CD4-positive, alpha-beta T cell treated with Interleukin-6 at 100 ng/mL for 8 hours (primary cell): Measurements from ENCODE around the gene KLHL22.
"Not testable (repeated sequence)": the region's sequence is repeated elsewhere in the genome, so short reads cannot be mapped to it uniquely, and the experiment has no call there.

ENCODE experiments used
- DNase-seq: peaks from one replicate; pipeline ENCODE4 v3.0.0-alpha.2; 2020; ENCODE audit warnings: mixed read lengths, low spot score

The KLHL22 gene

DNA sequence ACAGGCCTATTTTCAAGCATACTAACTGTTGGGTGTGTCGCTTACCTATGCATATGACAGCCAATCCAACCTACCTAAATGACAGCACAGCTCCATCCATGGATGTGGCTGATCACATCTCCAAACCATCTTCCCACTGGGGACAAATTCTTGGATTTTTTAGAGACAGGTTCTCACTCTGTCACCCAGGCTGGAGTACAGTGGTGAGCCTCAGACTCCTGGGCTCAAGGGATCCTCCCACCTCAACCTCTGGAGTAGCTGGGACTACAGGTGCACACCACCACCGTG lies 76.0 kb downstream of the KLHL22 start:
- no peak for DNase-seq

GRCh38 chr22:20418211-20418788 lies 77.3 kb downstream of the KLHL22 start:
- peak; percentile 74 for DNase-seq

- DNase-seq: not testable (repeated sequence)
Measured at GRCh38 chr22:20415699-20416098, 79.9 kb downstream of the KLHL22 start.

GRCh38 chr22:20415241-20415640 lies 80.4 kb downstream of the KLHL22 start:
- not testable (repeated sequence) for DNase-seq

- DNase-seq: no peak
Measured at GRCh38 chr22:20414450-20414849, 81.1 kb downstream of the KLHL22 start.

DNA sequence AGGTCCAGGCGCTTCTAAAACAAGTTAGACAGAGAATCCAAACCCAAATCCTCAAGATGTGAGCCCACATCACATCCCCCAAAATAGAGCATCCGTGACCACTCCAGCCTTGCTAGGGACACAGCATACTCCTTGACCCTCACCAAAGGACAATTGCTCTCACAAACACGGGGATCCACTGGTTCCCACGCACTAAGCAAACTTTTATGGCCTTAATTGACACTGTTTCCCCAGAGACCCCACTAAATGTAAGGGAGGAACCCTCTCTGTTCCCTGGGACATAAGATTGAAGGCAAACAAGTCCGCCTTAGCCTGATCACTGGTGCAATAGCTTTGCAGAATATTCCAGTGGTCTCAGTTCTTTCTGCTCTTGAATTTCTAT lies 81.5 kb downstream of the KLHL22 start:
- no peak for DNase-seq

GRCh38 chr22:20413217-20414058 lies 82.2 kb downstream of the KLHL22 start:
- no peak for DNase-seq

- no peak for DNase-seq
Measured at GRCh38 chr22:20412474-20413216, 83.0 kb downstream of the KLHL22 start.

DNA sequence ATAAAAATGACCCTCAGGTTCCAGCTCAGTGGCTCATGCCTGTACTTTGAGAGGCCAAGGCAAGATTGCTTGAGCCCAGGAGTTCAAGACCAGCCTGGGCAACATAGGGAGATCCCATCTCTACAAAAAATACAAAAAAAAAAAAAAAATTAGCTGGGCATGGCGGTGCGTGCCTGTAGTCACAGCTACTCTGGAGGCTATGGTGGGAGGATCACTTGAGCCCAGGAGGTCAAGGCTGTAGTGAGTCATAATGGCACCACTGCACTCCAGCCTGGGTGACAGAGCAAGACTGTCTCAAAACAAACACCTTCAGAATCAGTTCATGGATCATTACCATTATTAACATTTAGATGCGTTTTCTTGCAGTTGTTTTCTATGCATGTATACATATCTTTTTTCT lies 86.2 kb downstream of the KLHL22 start:
- not testable (repeated sequence) for DNase-seq

DNA sequence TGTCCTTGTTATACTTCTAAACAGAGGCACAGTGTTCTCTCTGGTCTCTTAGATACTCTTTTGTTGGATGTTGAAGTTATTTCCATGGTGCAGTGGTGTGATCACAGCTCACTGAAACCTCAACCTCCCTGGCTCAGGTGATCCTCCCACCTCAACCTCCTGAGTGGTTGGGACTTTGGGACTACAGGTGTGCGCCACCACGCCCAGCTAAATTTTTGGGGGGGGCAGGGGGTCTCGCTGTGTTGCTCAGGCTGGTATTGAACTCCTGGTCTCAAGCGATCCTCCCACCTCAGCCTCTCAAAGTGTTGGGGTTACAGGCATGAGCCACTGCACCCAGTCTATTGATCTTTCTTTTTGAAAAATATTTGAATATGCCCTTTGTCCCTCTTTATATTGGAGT lies 86.7 kb downstream of the KLHL22 start:
- DNase-seq: no peak

DNA sequence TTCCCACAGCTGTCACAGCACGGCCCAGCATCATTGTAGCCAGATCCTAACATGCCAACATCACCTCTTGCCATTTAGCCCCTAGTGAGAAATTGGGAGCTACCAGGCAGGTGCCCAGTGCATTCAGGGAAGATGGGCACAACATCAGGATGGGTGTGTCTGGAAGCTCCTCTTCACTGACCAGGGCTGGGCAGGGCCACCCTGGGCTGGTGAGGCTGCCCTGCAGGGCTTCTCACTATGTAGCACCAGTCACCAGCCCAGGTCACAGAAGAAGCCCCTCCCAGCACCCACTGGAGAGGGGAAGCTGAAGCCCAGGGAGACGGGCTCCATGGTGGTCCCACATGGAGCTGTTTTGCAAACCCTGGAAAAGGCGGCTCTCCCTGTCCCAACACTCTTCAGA lies 87.8 kb downstream of the KLHL22 start:
- DNase-seq: no peak

GRCh38 chr22:20406686-20407408 lies 88.7 kb downstream of the KLHL22 start:
- no peak for DNase-seq

- DNase-seq: no peak
Measured at GRCh38 chr22:20405931-20406685, 89.5 kb downstream of the KLHL22 start.

DNA sequence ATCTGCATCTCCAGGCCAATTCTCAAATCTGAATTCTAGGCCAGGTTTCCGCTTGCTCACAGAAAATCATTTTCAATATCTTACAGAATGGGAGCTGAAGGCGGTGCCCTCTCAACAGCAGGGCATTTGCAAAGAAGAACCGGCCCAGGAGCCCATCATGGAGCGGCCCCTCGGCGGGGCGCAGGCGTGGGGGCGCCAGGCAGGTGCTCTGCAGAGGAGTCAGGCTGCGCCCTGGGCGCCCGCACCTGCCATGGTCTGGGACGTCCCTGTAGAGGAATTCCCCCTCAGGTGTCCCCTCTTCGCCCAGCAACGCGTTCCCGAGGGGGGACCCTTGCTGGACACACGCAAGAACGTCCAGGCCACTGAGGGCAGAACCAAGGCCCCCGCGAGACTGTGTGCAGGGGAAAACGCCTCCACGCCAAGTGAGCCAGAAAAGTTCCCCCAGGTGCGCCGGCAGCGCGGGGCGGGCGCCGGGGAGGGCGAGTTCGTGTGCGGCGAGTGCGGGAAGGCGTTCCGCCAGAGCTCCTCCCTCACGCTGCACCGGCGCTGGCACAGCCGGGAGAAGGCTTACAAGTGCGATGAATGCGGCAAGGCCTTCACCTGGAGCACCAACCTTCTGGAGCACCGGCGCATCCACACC lies 90.2 kb downstream of the KLHL22 start:
- DNase-seq: no peak

DNA sequence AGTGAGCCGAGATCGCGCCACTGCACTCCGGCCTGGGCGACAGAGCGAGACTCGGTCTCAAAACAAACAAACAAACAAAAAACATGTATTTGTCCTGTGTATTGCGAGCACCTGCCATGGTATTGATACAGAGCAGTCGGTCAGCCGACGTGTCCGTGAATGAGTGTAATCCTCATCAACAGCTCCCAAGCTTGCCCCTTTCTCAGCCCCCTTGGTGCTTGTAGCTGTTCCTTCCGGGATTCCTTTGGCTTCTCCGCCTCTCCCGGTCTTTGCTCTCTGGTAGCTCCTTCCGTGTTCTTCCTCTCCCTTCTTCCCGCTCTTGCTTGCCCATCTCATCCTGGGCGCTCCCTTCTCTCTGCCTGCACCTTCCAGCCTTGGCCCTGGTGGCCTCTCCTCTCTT lies 90.7 kb downstream of the KLHL22 start:
- no peak for DNase-seq

- DNase-seq: no peak
Measured at GRCh38 chr22:20403779-20404140, 91.8 kb downstream of the KLHL22 start.

DNA sequence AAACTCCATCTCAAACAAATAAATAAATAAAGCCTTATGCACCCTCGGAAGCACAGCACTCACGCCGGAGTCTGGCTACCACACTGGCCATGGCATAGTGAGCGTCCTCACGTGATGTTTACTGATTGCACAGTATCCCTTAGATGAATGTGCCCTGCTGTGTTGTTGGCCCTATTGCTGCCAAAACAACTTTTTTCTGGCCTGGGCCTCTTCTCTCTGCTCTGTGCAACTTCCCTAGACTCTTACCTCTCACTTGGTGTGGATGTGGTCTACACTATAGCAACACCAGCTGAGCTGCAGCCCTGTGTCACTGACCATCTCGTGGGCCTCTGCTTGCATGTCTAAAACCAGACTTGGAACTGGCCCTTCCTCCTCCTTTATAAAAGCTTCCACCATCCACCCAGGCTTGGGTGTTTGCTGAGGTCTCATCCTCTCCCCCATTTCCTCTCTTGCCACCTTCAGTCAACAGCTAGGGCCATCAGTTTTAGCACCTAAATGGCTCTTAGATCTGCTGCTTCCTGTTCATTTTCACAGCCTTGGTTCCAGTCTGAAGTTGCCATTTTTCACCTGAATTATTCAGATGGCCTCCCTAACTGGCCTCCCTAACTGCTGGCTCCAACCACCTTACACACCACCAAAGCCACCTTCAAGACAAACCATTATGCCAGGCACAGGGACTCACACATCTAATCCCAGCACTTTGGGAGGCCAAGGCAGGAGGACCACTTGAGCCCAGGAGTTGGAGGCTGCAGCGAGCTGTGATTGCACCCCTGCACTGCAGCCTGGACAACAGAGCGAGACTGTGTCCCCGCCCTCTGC lies 92.4 kb downstream of the KLHL22 start:
- DNase-seq: no peak

- DNase-seq: no peak
Measured at GRCh38 chr22:20401376-20402014, 94.1 kb downstream of the KLHL22 start.

DNA sequence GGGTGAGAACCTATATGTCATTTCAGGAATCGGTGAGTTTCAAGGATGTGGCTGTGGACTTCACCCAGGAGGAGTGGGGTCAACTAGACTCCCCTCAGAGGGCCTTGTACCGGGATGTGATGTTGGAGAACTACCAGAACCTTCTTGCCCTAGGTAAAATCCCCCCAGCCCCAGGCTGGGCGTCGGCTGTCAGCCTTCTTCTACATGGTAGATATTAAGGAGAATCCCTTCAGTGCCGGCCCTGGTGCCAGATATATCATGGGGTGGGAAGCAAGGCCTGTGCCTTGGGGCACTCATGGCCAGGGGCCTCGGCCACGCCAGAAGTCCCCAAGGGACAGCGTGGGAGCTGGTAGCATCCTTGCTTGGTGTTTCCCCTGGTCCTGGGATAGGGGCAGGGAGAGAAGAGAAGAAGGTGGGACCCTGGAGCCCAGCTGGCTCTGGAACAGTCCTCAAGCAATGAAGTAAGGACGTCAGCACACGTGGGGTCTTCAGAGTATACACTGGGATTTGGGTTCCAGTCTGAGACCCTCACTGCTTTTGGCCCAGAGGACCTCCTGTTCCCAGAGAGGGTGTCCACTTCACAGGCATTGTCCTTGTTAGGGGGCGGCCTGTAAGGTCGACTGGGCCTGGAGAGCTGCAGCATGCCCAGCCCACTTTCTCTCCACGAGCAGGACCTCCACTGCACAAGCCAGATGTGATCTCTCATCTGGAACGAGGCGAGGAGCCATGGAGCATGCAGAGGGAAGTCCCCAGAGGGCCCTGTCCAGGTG lies 94.8 kb downstream of the KLHL22 start:
- DNase-seq: no peak
